Measurements from ENCODE around the gene NR5A2. TPM values are rescaled to one million over a fixed set of nuclear protein-coding genes. Genes with fewer than 3 reads are reported as not detected.
"Not testable (repeated sequence)": the region's sequence is repeated elsewhere in the genome, so short reads cannot be mapped to it uniquely, and the experiment has no call there.

The NR5A2 gene
- total RNA-seq, 1 donor from 2014 or later = 0.07 TPM

- CTCF ChIA-PET = no interaction called here
Observed at GRCh38 chr1:200182701-200183100, 155.2 kb downstream of the NR5A2 start.

GRCh38 chr1:200183637-200184036, 156.1 kb downstream of the NR5A2 start:
- no peak for ATAC-seq (ENCODE audit: low read depth)
- no peak overlapping the region for H3K27ac Mint-ChIP-seq
- peaks cover 21% of the 10 kb centered on the region for H3K4me1 Mint-ChIP-seq
- H3K9me3 Mint-ChIP-seq = no peaks in the 10 kb centered on the region
- H3K27me3 Mint-ChIP-seq = peaks cover 10% of the 10 kb centered on the region
- DNase-seq = no peak
- intact Hi-C loops (cut with micrococcal nuclease) = loop anchor here (5.0 kb wide), 1 partner anchor 46 kb away; no protein-coding TSS in a partner anchor
- ChIA-PET POLR2A (interaction anchor here (0.6 kb wide), 1 partner anchor 17 kb away, joined by 5 read pairs; no protein-coding TSS in a partner anchor), CTCF (no interaction called here)
- H3K4me3 Mint-ChIP-seq = no peak overlapping the region
- no peaks in the 10 kb centered on the region for H3K36me3 Mint-ChIP-seq (ENCODE audit: low read depth)
- no peak for TF ChIP-seq CTCF (IDR thresholded peaks at IDR 0.05)

More at GRCh38 chr1:200182701-200183100, 155.2 kb downstream of the NR5A2 start:
- POLR2A ChIA-PET = no interaction called here
- no peak for ATAC-seq (ENCODE audit: low read depth)
- no peak for TF ChIP-seq CTCF (IDR thresholded peaks at IDR 0.05)
- Mint-ChIP-seq H3K9me3 (no peaks in the 10 kb centered on the region), H3K4me1 (peaks cover 21% of the 10 kb centered on the region), H3K36me3 (ENCODE audit: low read depth) (no peaks in the 10 kb centered on the region), H3K27me3 (peaks cover 10% of the 10 kb centered on the region), H3K4me3 (no peak overlapping the region), H3K27ac (no peak overlapping the region)
- no peak for DNase-seq
- intact Hi-C loops (cut with micrococcal nuclease) = loop anchor here (5.0 kb wide), 1 partner anchor 45 kb away; no protein-coding TSS in a partner anchor

- H3K4me1 Mint-ChIP-seq = peaks cover 21% of the 10 kb centered on the region
- no peak for TF ChIP-seq CTCF (IDR thresholded peaks at IDR 0.05)
- H3K36me3 Mint-ChIP-seq (ENCODE audit: low read depth) = no peaks in the 10 kb centered on the region
- CTCF ChIA-PET = no interaction called here
- H3K27ac Mint-ChIP-seq = no peak overlapping the region
- no peak for ATAC-seq (ENCODE audit: low read depth)
- POLR2A ChIA-PET = interaction anchor here (0.6 kb wide), 1 partner anchor 17 kb away, joined by 5 read pairs; no protein-coding TSS in a partner anchor
- intact Hi-C loops (cut with micrococcal nuclease) = loop anchor here (5.0 kb wide), 1 partner anchor 47 kb away; no protein-coding TSS in a partner anchor
- H3K9me3 Mint-ChIP-seq = no peaks in the 10 kb centered on the region
- peaks cover 10% of the 10 kb centered on the region for H3K27me3 Mint-ChIP-seq
- no peak overlapping the region for H3K4me3 Mint-ChIP-seq
- DNase-seq = no peak
Observed at GRCh38 chr1:200184196-200184595, 156.7 kb downstream of the NR5A2 start.

GRCh38 chr1:200185191-200185590, 157.7 kb downstream of the NR5A2 start:
- H3K9me3 Mint-ChIP-seq; ATAC-seq (ENCODE audit: low read depth); H3K4me3 Mint-ChIP-seq; H3K27ac Mint-ChIP-seq; DNase-seq; POLR2A ChIA-PET; CTCF ChIA-PET; H3K27me3 Mint-ChIP-seq; intact Hi-C loops (cut with micrococcal nuclease); H3K36me3 Mint-ChIP-seq (ENCODE audit: low read depth): not testable (repeated sequence)
- H3K4me1 Mint-ChIP-seq = peaks cover 21% of the 10 kb centered on the region

GRCh38 chr1:200187332-200187731, 159.8 kb downstream of the NR5A2 start:
- H3K4me3 Mint-ChIP-seq; DNase-seq; POLR2A ChIA-PET; CTCF ChIA-PET; H3K27ac Mint-ChIP-seq; intact Hi-C loops (cut with micrococcal nuclease); H3K9me3 Mint-ChIP-seq; ATAC-seq (ENCODE audit: low read depth); H3K36me3 Mint-ChIP-seq (ENCODE audit: low read depth); H3K27me3 Mint-ChIP-seq: not testable (repeated sequence)
- peaks cover 21% of the 10 kb centered on the region for H3K4me1 Mint-ChIP-seq

GRCh38 chr1:200191993-200192392, 164.5 kb downstream of the NR5A2 start:
- intact Hi-C loops (cut with micrococcal nuclease) = no loop called here
- no peak for DNase-seq
- TF ChIP-seq CTCF (IDR thresholded peaks at IDR 0.05) = no peak
- Mint-ChIP-seq H3K36me3 (ENCODE audit: low read depth) (no peaks in the 10 kb centered on the region), H3K4me1 (no peaks in the 10 kb centered on the region), H3K27me3 (no peaks in the 10 kb centered on the region), H3K9me3 (peaks cover 3% of the 10 kb centered on the region), H3K4me3 (no peak overlapping the region), H3K27ac (no peak overlapping the region)
- ChIA-PET POLR2A (no interaction called here), CTCF (no interaction called here)
- no peak for ATAC-seq (ENCODE audit: low read depth)

All from activated B cell treated with CpG ODN at 0.5 μM for 24 hours (primary cell).